Measurements from ENCODE around the gene ESR2.
"Not testable (repeated sequence)": the region's sequence is repeated elsewhere in the genome, so short reads cannot be mapped to it uniquely, and the experiment has no call there.

The ESR2 gene

GRCh38 chr14:64218344-64219240, 75.6 kb downstream of the ESR2 start:
- no peak for DNase-seq

- no peak for DNase-seq
Observed at GRCh38 chr14:64217834-64218233, 76.3 kb downstream of the ESR2 start.

GRCh38 chr14:64217308-64217707, 76.9 kb downstream of the ESR2 start:
- DNase-seq, result no peak

GRCh38 chr14:64215978-64216377, 78.2 kb downstream of the ESR2 start:
- DNase-seq, result no peak

GRCh38 chr14:64215274-64215673, 78.9 kb downstream of the ESR2 start:
- DNase-seq, result no peak

GRCh38 chr14:64213853-64214570, 80.2 kb downstream of the ESR2 start:
- no peak for DNase-seq

- no peak for DNase-seq
Observed at GRCh38 chr14:64213086-64213485, 81.1 kb downstream of the ESR2 start.

- DNase-seq, result no peak
Observed at GRCh38 chr14:64212666-64213065, 81.5 kb downstream of the ESR2 start.

- not testable (repeated sequence) for DNase-seq
Observed at GRCh38 chr14:64210912-64211311, 83.3 kb downstream of the ESR2 start.

- DNase-seq, result no peak
Observed at GRCh38 chr14:64210216-64210615, 84.0 kb downstream of the ESR2 start.

- no peak for DNase-seq
Observed at GRCh38 chr14:64209444-64210131, 84.6 kb downstream of the ESR2 start.

GRCh38 chr14:64208981-64209380, 85.2 kb downstream of the ESR2 start:
- no peak for DNase-seq

GRCh38 chr14:64208261-64208660, 85.9 kb downstream of the ESR2 start:
- DNase-seq, result no peak

- DNase-seq, result no peak
Observed at GRCh38 chr14:64203366-64204006, 90.7 kb downstream of the ESR2 start.

- no peak for DNase-seq
Observed at GRCh38 chr14:64202716-64203115, 91.5 kb downstream of the ESR2 start.

- no peak for DNase-seq
Observed at GRCh38 chr14:64201921-64202545, 92.1 kb downstream of the ESR2 start.

GRCh38 chr14:64201296-64201695, 92.9 kb downstream of the ESR2 start:
- DNase-seq, result no peak

- no peak for DNase-seq
Observed at GRCh38 chr14:64200170-64200569, 94.0 kb downstream of the ESR2 start.

GRCh38 chr14:64198486-64198885, 95.7 kb downstream of the ESR2 start:
- no peak for DNase-seq

GRCh38 chr14:64197996-64198395, 96.2 kb downstream of the ESR2 start:
- DNase-seq, result no peak

- no peak for DNase-seq
Observed at GRCh38 chr14:64196814-64197411, 97.3 kb downstream of the ESR2 start.

GRCh38 chr14:64196056-64196455, 98.1 kb downstream of the ESR2 start:
- no peak for DNase-seq

All from NK-92 treated with Interleukin-12 subunit alpha and Interleukin-12 subunit beta, amount 100 ng/mL, for 24 hours (cell line).